ENCODE data around the gene RNF144A.

DNA sequence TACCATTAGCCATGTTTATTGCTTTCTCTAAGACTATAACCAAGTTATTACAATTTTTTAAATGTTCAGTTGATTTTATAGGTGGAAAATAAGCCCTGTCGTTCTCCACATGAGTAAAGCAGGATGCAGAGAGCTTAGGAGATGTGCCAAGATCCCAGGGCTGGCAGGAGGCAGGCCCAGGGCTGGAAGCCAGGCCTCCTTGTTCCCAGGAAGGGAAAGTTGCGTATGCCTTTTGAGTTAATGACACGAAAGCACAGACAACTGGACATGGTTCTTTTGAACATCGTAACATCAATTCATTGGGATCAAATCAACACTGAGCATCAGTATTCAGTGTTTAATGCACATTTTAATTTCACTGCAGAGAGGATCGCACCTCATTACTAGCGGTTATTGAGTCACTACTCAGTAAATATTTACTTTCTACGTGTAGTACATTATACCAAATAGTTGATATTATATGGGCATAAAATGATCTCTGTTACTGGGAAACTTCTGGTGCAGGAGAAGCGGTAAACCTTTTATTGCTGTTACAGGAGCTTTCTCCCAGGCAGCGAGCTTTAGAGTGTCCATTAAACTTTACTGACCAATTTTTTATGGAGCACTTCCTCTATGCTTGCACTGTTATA lies 60.0 kb downstream of the RNF144A start:
- TF ChIP-seq EZH2 (IDR thresholded peaks at IDR 0.05; ENCODE audit: borderline replicate concordance, low read depth, low read length, severe bottlenecking) (no peak), CTCF (IDR thresholded peaks at IDR 0.05; ENCODE audit: extremely low read depth in 1 of 2, insufficient read depth in 1 of 2, low read depth in 1 of 2, low read length in 2 of 2) (no peak)

All from endothelial cell of umbilical vein (primary cell).